Mononuclear cell (primary cell): ENCODE results near the gene ZFP1. TPM values are rescaled to one million over a fixed set of nuclear protein-coding genes. Genes with fewer than 3 reads are reported as not detected.
A peak's percentile ranks its signal among the peaks of the same experiment; 100 is the strongest.
"Not testable (repeated sequence)": the region's sequence is repeated elsewhere in the genome, so short reads cannot be mapped to it uniquely, and the experiment has no call there.

Experiments used
- H3K27me3 ChIP-seq: 2 replicates; pipeline ENCODE4 v1.6.0; 2011; ENCODE audit warnings: low read length, control low read depth; ENCODE audit not compliant: insufficient read depth
- H3K4me1 ChIP-seq: 2 replicates; pipeline ENCODE4 v1.5.1; 2011; ENCODE audit warnings: mild to moderate bottlenecking, low read length, control low read depth; ENCODE audit not compliant: insufficient read depth
- H3K4me3 ChIP-seq: 2 replicates; pipeline ENCODE4 v1.5.1; 2011; ENCODE audit warnings: mild to moderate bottlenecking, low read length, moderate library complexity
- H3K9me3 ChIP-seq: 2 replicates; pipeline ENCODE4 v1.5.1; 2011; ENCODE audit warnings: low read depth, mild to moderate bottlenecking, control low read depth, low read length
- total RNA-seq: library from RNA; depleted of rRNA; stranded (reverse); fragments of >200 nt; gene quantifications from one replicate; pipeline ENCODE4 v1.2.3, GENCODE V29; 2012

The ZFP1 gene
- total RNA-seq, 1 donor: 14.2 TPM

GRCh38 chr16:75122609-75123008, 25.7 kb upstream of the ZFP1 start:
- Histone ChIP-seq H3K27me3 (no peaks in the 10 kb centered on the region), H3K4me1 (no peaks in the 10 kb centered on the region), H3K9me3 (peaks cover 12% of the 10 kb centered on the region), H3K4me3 (no peak overlapping the region)

- Histone ChIP-seq H3K9me3 (no peaks in the 10 kb centered on the region), H3K4me1 (peaks cover 10% of the 10 kb centered on the region), H3K27me3 (no peaks in the 10 kb centered on the region), H3K4me3 (no peak overlapping the region)
Measured at GRCh38 chr16:75127713-75128415, 20.5 kb upstream of the ZFP1 start.

GRCh38 chr16:75129421-75130149, 18.7 kb upstream of the ZFP1 start:
- H3K27me3 ChIP-seq, H3K9me3 ChIP-seq, H3K4me3 ChIP-seq: not testable (repeated sequence)
- peaks cover 10% of the 10 kb centered on the region for H3K4me1 ChIP-seq

GRCh38 chr16:75130150-75130771, 18.1 kb upstream of the ZFP1 start:
- H3K9me3 ChIP-seq: no peaks in the 10 kb centered on the region
- H3K4me1 ChIP-seq: peaks cover 10% of the 10 kb centered on the region
- no peaks in the 10 kb centered on the region for H3K27me3 ChIP-seq
- H3K4me3 ChIP-seq: no peak overlapping the region

GRCh38 chr16:75131081-75131480, 17.2 kb upstream of the ZFP1 start:
- H3K27me3 ChIP-seq: no peaks in the 10 kb centered on the region
- peaks cover 10% of the 10 kb centered on the region for H3K4me1 ChIP-seq
- no peak overlapping the region for H3K4me3 ChIP-seq
- no peaks in the 10 kb centered on the region for H3K9me3 ChIP-seq

- peaks cover 6% of the 10 kb centered on the region for H3K4me1 ChIP-seq
- no peaks in the 10 kb centered on the region for H3K27me3 ChIP-seq
- no peak overlapping the region for H3K4me3 ChIP-seq
- no peaks in the 10 kb centered on the region for H3K9me3 ChIP-seq
Measured at GRCh38 chr16:75138233-75138632, 10.1 kb upstream of the ZFP1 start.

- no peaks in the 10 kb centered on the region for H3K27me3 ChIP-seq
- no peak overlapping the region for H3K4me3 ChIP-seq
- no peaks in the 10 kb centered on the region for H3K9me3 ChIP-seq
- peaks cover 6% of the 10 kb centered on the region for H3K4me1 ChIP-seq
Measured at GRCh38 chr16:75138636-75139035, 9.7 kb upstream of the ZFP1 start.

- peaks cover 6% of the 10 kb centered on the region for H3K4me1 ChIP-seq
- H3K27me3 ChIP-seq: no peaks in the 10 kb centered on the region
- no peaks in the 10 kb centered on the region for H3K9me3 ChIP-seq
- no peak overlapping the region for H3K4me3 ChIP-seq
Measured at GRCh38 chr16:75139498-75139897, 8.8 kb upstream of the ZFP1 start.

- H3K27me3 ChIP-seq: no peaks in the 10 kb centered on the region
- no peaks in the 10 kb centered on the region for H3K9me3 ChIP-seq
- no peak overlapping the region for H3K4me3 ChIP-seq
- H3K4me1 ChIP-seq: peaks cover 1% of the 10 kb centered on the region
Measured at GRCh38 chr16:75143941-75144340, 4.4 kb upstream of the ZFP1 start.

- Histone ChIP-seq H3K4me3 (peak overlapping the region; percentile 93), H3K27me3 (no peaks in the 10 kb centered on the region), H3K4me1 (peaks cover 9% of the 10 kb centered on the region), H3K9me3 (peaks cover 11% of the 10 kb centered on the region)
Measured at GRCh38 chr16:75147968-75148310, 385 bp upstream of the ZFP1 start.

GRCh38 chr16:75151798-75152197, 3.5 kb downstream of the ZFP1 start:
- Histone ChIP-seq H3K4me1 (peaks cover 9% of the 10 kb centered on the region), H3K27me3 (no peaks in the 10 kb centered on the region), H3K4me3 (no peak overlapping the region), H3K9me3 (peaks cover 11% of the 10 kb centered on the region)

- H3K9me3 ChIP-seq: peaks cover 11% of the 10 kb centered on the region
- H3K27me3 ChIP-seq: no peaks in the 10 kb centered on the region
- H3K4me1 ChIP-seq: peaks cover 9% of the 10 kb centered on the region
- H3K4me3 ChIP-seq: no peak overlapping the region
Measured at GRCh38 chr16:75152635-75153034, 4.3 kb downstream of the ZFP1 start.

GRCh38 chr16:75160386-75160785, 12.1 kb downstream of the ZFP1 start:
- Histone ChIP-seq H3K27me3 (no peaks in the 10 kb centered on the region), H3K4me3 (no peak overlapping the region)

GRCh38 chr16:75169899-75170405, 21.6 kb downstream of the ZFP1 start:
- Histone ChIP-seq H3K9me3 (peaks cover 69% of the 10 kb centered on the region), H3K4me3 (no peak overlapping the region), H3K4me1 (no peaks in the 10 kb centered on the region), H3K27me3 (no peaks in the 10 kb centered on the region)

More at GRCh38 chr16:75160386-75160785, 12.1 kb downstream of the ZFP1 start:
- no peaks in the 10 kb centered on the region for H3K4me1 ChIP-seq
- no peaks in the 10 kb centered on the region for H3K9me3 ChIP-seq

GRCh38 chr16:75172578-75172977, 24.3 kb downstream of the ZFP1 start:
- Histone ChIP-seq H3K4me3 (no peak overlapping the region), H3K4me1 (no peaks in the 10 kb centered on the region), H3K9me3 (peaks cover 67% of the 10 kb centered on the region), H3K27me3 (no peaks in the 10 kb centered on the region)
